HEK293 (cell line): Measurements from ENCODE around the gene C4orf51.

ENCODE experiments used
- SCRT2 ChIP-seq: fragments of 450-650 bp; formaldehyde crosslinking; IDR thresholded peaks from 2 replicates; pipeline ENCODE4 v1.5.1; 2016; ENCODE audit warnings: missing biosample characterization, missing genetic modification characterization
- ZEB2 ChIP-seq: fragments of 450-650 bp; formaldehyde crosslinking; IDR thresholded peaks from 2 replicates; pipeline ENCODE4 v1.5.1; 2016; ENCODE audit warnings: missing biosample characterization, missing genetic modification characterization
- ZFP3 ChIP-seq: fragments of 450-650 bp; formaldehyde crosslinking; IDR thresholded peaks from 2 replicates; pipeline ENCODE4 v1.5.1; 2016; ENCODE audit warnings: low read depth, missing biosample characterization, missing genetic modification characterization
- ZNF157 ChIP-seq: fragments of 450-650 bp; formaldehyde crosslinking; IDR thresholded peaks from 2 replicates; pipeline ENCODE4 v1.5.1; 2016; ENCODE audit warnings: missing biosample characterization, missing genetic modification characterization
- ZNF510 ChIP-seq: fragments of 450-650 bp; formaldehyde crosslinking; IDR thresholded peaks from 2 replicates; pipeline ENCODE4 v1.5.1; 2018; ENCODE audit warnings: mild to moderate bottlenecking, missing genetic modification characterization, missing biosample characterization; ENCODE audit not compliant: insufficient replicate concordance
- ZNF530 ChIP-seq: fragments of 450-650 bp; formaldehyde crosslinking; IDR thresholded peaks from 2 replicates; pipeline ENCODE4 v1.5.1; 2016; ENCODE audit warnings: low read depth, missing biosample characterization, missing genetic modification characterization
- ZNF544 ChIP-seq: fragments of 450-650 bp; formaldehyde crosslinking; IDR thresholded peaks from 2 replicates; pipeline ENCODE4 v1.5.0; 2017; ENCODE audit warnings: missing biosample characterization, missing genetic modification characterization
- ZNF768 ChIP-seq: fragments of 450-650 bp; formaldehyde crosslinking; IDR thresholded peaks from 2 replicates; pipeline ENCODE4 v1.5.1; 2018; ENCODE audit warnings: missing biosample characterization, mild to moderate bottlenecking, missing genetic modification characterization
- ZNF776 ChIP-seq: fragments of 450-650 bp; formaldehyde crosslinking; IDR thresholded peaks from 2 replicates; pipeline ENCODE4 v1.5.0; 2017; ENCODE audit warnings: missing biosample characterization, missing genetic modification characterization, borderline replicate concordance
- TF ChIP-seq, protein P1 (sequence below): fragments of 450-650 bp; formaldehyde crosslinking; IDR thresholded peaks from 2 replicates; pipeline ENCODE4 v1.5.1; 2016; ENCODE audit warnings: missing biosample characterization, missing genetic modification characterization
- TF ChIP-seq, protein P2 (sequence below): fragments of 450-650 bp; formaldehyde crosslinking; IDR thresholded peaks from 2 replicates; pipeline ENCODE4 v1.5.1; 2016; ENCODE audit warnings: missing biosample characterization, missing genetic modification characterization

DNA sequence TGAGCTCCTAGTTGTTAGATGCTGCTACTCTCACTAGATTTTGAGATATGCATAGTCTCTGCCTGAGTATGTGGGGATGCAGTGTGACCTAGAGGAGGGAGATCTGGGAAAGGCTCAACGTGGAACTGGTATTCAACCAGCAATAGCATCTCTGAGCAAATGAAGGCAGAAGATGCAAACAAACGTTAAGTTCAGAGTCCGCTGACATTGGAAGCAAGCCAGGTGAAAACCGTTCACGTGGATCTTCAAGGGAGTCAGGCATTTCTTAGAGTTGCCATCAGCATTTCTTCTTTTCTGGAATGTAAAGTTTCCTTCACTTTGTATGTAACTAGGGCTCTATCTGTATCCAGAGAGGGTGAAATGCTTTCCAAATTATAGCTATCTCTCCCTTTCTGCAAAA, 59.9 kb downstream of the C4orf51 start:
- TF ChIP-seq, protein P1, sequence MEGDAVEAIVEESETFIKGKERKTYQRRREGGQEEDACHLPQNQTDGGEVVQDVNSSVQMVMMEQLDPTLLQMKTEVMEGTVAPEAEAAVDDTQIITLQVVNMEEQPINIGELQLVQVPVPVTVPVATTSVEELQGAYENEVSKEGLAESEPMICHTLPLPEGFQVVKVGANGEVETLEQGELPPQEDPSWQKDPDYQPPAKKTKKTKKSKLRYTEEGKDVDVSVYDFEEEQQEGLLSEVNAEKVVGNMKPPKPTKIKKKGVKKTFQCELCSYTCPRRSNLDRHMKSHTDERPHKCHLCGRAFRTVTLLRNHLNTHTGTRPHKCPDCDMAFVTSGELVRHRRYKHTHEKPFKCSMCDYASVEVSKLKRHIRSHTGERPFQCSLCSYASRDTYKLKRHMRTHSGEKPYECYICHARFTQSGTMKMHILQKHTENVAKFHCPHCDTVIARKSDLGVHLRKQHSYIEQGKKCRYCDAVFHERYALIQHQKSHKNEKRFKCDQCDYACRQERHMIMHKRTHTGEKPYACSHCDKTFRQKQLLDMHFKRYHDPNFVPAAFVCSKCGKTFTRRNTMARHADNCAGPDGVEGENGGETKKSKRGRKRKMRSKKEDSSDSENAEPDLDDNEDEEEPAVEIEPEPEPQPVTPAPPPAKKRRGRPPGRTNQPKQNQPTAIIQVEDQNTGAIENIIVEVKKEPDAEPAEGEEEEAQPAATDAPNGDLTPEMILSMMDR (tag by site-specific recombination) = no peak
- no peak for TF ChIP-seq ZNF157 (tag by site-specific recombination)
- TF ChIP-seq ZNF510 (tag by site-specific recombination) = no peak
- no peak for TF ChIP-seq ZNF768 (tag by site-specific recombination)
- TF ChIP-seq ZNF776 = no peak
- no peak for TF ChIP-seq SCRT2 (tag by site-specific recombination)
- no peak for TF ChIP-seq ZEB2
- TF ChIP-seq, protein P2, sequence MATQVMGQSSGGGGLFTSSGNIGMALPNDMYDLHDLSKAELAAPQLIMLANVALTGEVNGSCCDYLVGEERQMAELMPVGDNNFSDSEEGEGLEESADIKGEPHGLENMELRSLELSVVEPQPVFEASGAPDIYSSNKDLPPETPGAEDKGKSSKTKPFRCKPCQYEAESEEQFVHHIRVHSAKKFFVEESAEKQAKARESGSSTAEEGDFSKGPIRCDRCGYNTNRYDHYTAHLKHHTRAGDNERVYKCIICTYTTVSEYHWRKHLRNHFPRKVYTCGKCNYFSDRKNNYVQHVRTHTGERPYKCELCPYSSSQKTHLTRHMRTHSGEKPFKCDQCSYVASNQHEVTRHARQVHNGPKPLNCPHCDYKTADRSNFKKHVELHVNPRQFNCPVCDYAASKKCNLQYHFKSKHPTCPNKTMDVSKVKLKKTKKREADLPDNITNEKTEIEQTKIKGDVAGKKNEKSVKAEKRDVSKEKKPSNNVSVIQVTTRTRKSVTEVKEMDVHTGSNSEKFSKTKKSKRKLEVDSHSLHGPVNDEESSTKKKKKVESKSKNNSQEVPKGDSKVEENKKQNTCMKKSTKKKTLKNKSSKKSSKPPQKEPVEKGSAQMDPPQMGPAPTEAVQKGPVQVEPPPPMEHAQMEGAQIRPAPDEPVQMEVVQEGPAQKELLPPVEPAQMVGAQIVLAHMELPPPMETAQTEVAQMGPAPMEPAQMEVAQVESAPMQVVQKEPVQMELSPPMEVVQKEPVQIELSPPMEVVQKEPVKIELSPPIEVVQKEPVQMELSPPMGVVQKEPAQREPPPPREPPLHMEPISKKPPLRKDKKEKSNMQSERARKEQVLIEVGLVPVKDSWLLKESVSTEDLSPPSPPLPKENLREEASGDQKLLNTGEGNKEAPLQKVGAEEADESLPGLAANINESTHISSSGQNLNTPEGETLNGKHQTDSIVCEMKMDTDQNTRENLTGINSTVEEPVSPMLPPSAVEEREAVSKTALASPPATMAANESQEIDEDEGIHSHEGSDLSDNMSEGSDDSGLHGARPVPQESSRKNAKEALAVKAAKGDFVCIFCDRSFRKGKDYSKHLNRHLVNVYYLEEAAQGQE = no peak
- no peak for TF ChIP-seq ZNF544 (tag by site-specific recombination)
- TF ChIP-seq ZNF530 (tag by site-specific recombination) = no peak
- no peak for TF ChIP-seq ZFP3 (tag by site-specific recombination)
